HG02938 (cell line): ENCODE measurements around the gene MICAL1.

Experiments used
- ATAC-seq: cut with Tn5 transposase; IDR thresholded peaks from one replicate; pipeline ENCODE4 v1.9.1; 2021; ENCODE audit warnings: mild to moderate bottlenecking, moderate library complexity; ENCODE audit not compliant: unreplicated experiment

The MICAL1 gene

DNA sequence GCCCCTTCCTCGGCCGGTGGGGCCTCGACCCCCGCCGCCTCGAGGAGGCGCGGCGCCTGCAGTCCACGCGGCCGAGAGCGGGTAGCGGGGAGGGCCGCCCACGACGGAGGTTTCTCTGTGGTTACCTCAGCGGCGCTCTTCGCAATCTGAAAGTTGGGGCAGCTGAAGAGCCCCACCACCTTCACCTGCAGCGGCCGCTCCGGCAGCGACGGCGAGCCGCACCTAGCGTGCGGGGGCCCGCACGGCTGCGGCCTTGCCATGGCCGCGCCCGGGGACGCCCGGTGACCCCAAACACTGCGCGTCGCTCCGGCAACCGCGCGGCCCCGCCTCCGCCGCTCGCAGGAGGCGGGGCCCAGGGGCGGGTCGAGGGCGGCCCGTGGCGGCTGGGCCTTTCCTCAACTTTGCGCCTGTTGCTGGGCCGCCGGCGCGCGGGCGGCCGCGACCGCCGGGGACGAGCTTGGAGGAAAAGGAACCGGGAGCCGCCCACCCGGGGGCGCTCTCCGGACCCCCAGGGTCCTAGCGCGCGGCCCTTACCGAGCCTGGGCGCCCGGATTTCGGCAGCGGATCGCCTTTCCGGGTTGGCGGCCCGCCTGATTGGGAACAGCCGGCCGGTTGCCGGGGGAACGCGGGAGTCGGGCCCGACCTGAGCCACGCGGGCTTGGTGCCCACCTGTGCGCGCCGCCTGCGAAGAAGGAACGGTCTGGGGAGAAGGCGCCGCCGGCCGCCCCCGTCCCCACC lies 15.1 kb downstream of the MICAL1 start, which contains the start of the genes PPIL6 and SMPD2:
Gene PPIL6, minus strand, starts transcription at position 298 of the 738 bp plus-strand sequence. Its CDS starts 38 bp downstream, at position 260.
Gene SMPD2, plus strand, starts transcription at position 394 of the 738 bp plus-strand sequence. CDS start 398 bp downstream, outside the sequence.
- peak; percentile 69 for ATAC-seq

DNA sequence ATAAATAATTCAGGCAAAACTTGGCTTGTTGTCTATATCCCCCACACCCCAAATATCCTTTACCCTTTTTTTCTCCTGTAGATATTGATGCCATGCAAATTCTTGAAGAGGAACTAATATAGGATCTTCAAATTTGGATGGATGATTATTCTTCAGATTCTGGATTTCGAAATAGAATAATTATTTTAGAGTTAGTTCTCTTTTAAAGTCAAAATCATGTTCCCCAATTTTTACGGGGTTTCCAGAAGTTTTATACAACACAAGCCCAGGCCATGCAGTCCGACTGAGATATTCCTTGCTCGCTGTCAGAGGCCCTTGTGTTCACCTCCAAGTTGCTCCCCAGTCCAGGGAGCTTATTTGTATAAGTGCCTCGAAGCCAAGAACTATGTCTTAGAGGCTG lies 19.5 kb downstream of the MICAL1 start:
- no peak for ATAC-seq

DNA sequence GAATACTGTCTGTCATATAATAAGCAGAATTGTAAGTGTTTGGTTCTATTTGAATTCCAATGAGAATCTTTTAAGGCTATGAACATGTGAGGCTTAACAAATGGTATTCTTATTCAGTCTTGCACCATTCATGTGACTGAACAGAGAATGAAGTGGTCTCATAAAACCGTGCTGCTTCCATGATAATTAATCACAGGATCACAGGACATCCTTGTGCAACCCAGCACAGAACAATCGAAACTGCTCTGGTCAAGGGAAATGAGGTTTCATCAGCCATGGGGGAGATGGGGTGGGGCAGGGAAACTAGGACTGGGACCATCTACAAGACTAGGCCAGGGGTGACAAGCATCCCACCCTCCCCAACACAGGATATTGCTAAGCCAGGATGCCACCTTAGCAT lies 21.1 kb downstream of the MICAL1 start:
- no peak for ATAC-seq

DNA sequence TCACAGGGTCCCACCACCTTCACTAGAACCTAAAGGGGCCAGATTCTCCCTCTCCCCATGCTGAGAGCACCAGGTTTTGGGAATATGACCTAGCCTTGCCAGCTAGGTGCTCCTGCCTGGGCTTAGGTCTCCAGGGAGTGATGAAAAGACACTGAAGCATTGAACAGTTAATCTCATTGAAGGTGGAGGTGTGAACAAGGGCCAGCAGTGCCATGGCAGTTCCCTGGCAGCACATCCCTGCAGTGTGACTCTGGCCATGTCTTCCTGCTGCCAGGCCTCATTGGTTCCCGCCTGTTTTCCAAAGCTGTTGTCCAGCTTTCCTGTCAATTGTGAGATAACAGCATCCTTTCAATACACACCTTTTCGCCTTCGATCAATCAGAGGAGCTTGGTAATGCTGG lies 26.1 kb downstream of the MICAL1 start:
- ATAC-seq = no peak

DNA sequence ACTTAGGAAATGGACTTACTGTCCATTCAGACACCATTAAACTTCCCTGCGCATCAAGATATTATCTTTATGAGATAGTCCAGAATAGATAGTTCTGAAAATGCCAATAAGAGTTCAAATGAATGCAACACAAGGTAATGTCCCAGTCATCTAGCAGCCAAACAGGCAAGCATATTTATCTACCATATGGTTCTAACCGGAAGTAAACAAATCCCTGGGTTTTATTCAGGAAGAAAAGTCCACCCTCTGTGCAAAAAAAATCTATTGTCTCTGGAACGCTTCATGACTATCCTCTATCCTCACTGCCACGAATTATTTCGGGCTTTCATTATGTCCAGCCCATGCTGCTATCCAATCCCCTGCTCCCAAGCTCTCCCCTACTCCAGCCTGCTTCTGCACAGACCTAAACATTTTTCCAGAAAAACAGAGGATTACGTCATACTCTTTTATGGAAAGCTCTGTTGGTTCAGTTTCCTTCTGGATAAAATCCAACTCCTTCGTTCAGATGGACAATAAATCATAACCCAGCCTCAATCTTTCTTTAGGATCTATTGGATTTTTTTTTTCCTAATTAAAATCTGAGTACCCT lies 26.6 kb downstream of the MICAL1 start:
- ATAC-seq = no peak

DNA sequence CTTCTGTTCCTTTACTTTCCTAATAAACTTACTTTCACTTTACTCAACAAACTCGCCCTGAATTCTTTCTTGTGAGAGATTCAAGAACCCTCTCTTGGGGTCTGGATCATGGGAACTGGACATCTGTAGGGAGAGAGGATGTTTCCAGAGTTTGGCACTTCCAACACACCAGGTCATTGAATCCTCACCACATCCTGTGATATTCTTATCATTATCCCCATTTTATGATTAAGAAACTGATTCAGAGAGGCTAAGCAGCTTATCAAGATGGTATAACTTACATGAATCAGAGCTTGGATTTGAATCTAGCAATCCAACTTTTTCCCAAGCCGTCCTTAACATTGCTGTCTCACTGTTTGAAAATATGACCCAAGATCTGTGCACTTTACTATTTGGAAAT lies 30.6 kb downstream of the MICAL1 start:
- no peak for ATAC-seq

DNA sequence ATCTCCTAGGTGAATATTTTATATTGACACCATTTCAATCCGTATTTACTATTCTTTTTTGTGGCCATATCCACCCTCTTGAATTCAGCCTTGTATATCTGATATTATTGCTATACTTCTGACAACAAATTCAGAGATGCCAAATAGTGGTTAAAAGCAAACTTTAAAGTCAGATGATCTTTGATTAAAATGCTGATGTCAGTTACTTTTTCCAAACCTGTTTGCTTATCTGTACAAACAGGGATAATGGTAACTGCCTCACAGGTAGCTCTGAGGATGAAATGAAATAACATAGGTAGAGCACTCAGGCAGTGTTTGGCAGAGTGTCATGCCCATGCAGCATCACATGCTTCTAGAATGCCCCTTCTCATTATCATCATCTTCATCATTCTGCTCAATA lies 34.4 kb downstream of the MICAL1 start:
- no peak for ATAC-seq

DNA sequence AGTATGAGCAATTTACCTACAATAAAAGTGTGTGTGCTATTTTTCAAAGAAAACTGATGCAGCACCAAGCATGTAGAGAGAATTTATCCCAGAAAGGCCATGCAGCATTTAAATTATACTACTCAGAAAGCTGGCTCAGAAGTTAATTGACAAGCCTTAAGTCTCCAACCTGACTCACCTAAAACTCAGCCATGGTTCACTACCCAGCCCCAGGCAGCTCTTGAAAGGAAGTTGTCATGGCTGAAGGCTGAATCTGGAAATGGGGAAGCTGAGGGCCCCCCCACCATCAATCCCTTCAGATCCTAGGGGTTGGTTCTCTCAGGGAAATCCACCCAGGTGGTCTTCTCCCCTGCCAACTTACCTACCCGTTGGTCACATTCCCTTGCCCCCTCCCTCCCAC lies 34.8 kb downstream of the MICAL1 start:
- no peak for ATAC-seq

DNA sequence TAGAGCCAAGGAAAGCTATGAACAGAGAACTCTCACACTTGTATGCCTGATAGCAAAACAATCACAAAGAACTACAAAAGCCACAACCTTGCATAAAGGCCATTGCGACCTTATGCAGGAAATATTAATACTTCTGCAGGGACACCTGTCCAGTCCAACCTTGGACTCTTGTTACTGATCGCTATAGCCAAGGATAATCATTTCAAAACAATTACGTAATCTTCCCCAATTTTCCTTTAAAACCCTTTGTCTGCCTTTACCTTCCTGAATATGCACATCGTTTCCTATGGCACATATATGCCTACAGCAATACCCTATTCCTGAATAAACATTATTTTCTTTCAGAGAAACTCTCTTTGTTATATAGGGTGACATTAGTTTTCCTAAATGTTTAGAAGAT lies 37.9 kb downstream of the MICAL1 start:
- ATAC-seq = no peak

DNA sequence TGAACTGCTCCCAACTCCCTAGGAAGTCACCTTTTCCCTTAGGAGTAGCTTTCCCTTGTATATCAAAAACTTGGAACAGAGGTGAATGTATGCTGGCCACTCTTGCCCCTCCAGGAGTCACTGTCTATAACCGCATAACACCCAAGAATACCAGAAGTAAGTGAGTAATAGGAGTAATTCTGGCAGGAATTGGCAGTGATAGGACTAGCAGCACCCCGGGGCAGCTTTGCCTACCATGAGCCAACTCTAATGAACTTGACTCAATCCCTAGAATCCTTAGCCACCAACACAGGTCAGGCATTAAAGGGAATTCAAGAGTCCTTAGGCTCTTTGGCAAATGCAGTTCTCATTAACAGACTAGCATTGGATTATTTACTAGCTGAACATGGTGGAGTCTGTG lies 44.5 kb downstream of the MICAL1 start:
- no peak for ATAC-seq

DNA sequence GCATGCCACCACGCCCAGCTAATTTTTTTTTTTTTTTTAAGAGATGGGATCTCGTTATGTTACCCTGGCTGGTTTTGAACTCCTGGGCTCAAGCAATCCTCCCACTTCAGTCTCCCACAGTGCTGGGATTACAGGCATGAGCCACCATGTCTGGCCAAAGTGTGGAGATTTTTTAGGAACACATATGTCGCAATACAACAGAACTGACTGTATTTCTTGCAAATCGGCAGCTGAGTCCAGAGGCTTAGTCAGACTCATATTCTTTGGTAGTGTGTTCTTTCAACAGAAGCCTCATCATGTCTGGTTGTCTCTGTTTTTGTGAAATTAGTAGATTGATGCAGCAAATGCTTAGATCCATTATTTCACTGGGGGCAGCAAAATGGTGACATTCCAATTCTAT lies 49.4 kb downstream of the MICAL1 start:
- ATAC-seq = no peak

DNA sequence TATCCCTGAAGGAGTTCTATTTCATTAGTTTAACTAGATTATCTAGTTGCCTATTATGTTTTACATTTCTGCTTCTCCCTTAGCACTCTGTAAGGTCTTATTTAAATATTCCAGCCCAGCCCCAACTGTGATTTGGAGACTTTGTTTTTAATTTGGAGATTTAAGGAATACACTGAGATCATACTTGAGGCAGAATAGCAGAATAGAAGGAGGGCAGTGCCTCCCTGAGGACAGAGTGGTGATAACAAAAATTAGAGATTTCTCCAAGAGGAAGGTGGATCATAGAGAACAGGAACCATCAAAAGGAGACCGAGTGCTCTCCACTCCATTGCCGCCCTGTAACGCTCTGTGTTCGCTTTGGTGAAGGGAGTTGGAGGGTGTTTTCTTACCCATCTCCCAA lies 58.6 kb downstream of the MICAL1 start:
- ATAC-seq = no peak

DNA sequence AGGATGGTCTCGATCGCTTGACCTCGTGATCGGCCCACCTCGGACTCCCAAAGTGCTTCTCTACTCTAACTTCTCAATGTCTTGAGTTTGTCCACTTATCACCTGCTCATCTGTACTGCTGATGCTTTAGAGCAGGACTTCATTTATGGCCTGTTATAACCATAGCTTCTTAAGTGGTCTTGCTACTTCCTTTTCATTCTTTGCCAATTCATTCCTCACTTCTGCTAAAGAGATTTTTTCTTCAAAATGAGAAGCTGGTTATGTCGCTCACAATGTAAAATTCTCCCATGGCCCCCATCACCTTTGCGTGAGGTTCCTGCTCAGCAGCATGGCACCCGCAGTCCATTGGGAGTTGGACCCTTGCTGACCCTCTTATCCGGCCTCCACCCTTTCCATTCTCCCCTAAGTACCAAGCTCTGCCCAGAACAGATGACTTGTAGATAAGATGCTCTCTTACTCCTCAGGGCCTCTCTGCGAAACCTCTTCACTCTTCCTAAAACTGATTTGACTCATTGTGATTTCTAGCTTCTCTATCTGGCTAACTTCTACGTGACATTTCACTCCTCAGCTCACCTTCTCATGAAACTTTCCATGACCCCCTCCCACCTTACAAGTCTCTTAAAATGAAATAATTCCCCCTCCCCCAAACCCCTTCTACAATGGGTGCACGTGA lies 59.4 kb downstream of the MICAL1 start:
- ATAC-seq = no peak
